Measurements from ENCODE around the gene EPHA7. TPM values are rescaled to one million over a fixed set of nuclear protein-coding genes. Genes with fewer than 3 reads are reported as not detected.

Gene EPHA7
- polyA plus RNA-seq, 2 of the 4 experiments (the other 2 are of a cell fraction) = 0.45 to 0.56 TPM

DNA sequence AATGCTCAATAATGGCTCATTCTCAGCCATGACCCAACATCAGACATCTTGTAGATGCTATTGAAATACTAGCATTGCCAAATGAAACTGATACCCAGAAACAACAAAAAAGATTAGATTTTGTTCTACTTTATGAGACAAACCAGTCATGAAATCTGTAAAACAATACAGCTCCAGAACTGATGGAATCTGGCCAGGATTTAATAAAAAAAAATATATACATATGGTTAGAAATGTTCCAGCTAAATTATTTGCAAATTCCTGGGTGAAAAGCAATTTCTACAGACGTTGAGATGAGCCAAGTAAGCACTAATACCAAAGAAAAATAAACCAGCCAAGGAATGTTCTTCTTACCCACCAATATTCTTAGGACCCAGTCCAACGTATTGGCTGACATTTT is 201.3 kb downstream of the EPHA7 start:
- CTCF ChIA-PET = no interaction called here
- POLR2A ChIA-PET = no interaction called here
- WGBS (ENCODE audit: missing lambda C conversion rate) = 0% methylated on average over 2 of the region's 2 CpGs
- DNase-seq (ENCODE audit: low read depth in 1 of 2, low spot score in 1 of 2) (no peak), ATAC-seq (no peak), FAIRE-seq (no peak)
- Histone ChIP-seq H3K4me3 (no peak overlapping the region), H3K4me1 (no peaks in the 10 kb centered on the region), H3K4me2 (no peak overlapping the region), H3K9me3 (no peaks in the 10 kb centered on the region), H3K27ac (no peak overlapping the region)
- TF ChIP-seq EHMT2 (IDR thresholded peaks at IDR 0.05; ENCODE audit: low read depth) (no peak), KDM5A (IDR thresholded peaks at IDR 0.05) (no peak), SREBF2 (IDR thresholded peaks at IDR 0.05) (no peak), TP53 (CRISPR knock-in tag; IDR thresholded peaks at IDR 0.05) (no peak), HEYL (CRISPR knock-in tag; IDR thresholded peaks at IDR 0.05) (no peak), ZNF302 (CRISPR knock-in tag; IDR thresholded peaks at IDR 0.05) (no peak), CBX8 (IDR thresholded peaks at IDR 0.05) (no peak)
- TF ChIP-seq, protein P1, sequence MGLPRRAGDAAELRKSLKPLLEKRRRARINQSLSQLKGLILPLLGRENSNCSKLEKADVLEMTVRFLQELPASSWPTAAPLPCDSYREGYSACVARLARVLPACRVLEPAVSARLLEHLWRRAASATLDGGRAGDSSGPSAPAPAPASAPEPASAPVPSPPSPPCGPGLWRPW (IDR thresholded peaks at IDR 0.05) = no peak
- TF ChIP-seq, protein P2, sequence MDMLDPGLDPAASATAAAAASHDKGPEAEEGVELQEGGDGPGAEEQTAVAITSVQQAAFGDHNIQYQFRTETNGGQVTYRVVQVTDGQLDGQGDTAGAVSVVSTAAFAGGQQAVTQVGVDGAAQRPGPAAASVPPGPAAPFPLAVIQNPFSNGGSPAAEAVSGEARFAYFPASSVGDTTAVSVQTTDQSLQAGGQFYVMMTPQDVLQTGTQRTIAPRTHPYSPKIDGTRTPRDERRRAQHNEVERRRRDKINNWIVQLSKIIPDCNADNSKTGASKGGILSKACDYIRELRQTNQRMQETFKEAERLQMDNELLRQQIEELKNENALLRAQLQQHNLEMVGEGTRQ (IDR thresholded peaks at IDR 0.05) = no peak

GRCh38 chr6:93213028-93213427 is 206.3 kb downstream of the EPHA7 start:
- Histone ChIP-seq H3K4me1 (no peaks in the 10 kb centered on the region), H3K27ac (no peak overlapping the region), H3K9me3 (no peaks in the 10 kb centered on the region), H3K4me3 (no peak overlapping the region), H3K4me2 (no peak overlapping the region)
- no peak for TF ChIP-seq CHD2 (IDR thresholded peaks at IDR 0.05; ENCODE audit: low read length, partially characterized antibody)
- TF ChIP-seq MYC (IDR thresholded peaks at IDR 0.05; ENCODE audit: borderline replicate concordance, low read length) = no peak
- TF ChIP-seq, protein P3, sequence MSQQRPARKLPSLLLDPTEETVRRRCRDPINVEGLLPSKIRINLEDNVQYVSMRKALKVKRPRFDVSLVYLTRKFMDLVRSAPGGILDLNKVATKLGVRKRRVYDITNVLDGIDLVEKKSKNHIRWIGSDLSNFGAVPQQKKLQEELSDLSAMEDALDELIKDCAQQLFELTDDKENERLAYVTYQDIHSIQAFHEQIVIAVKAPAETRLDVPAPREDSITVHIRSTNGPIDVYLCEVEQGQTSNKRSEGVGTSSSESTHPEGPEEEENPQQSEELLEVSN (IDR thresholded peaks at IDR 0.05; ENCODE audit: borderline replicate concordance, low read depth) = no peak
- no peak for TF ChIP-seq POLR2A (IDR thresholded peaks at IDR 0.05; ENCODE audit: low read length)
- no peak for TF ChIP-seq FOSL2 (IDR thresholded peaks at IDR 0.05)
- TF ChIP-seq FOSL2 (CRISPR knock-in tag; IDR thresholded peaks at IDR 0.05) = no peak
- TF ChIP-seq BCL3 (IDR thresholded peaks at IDR 0.05) = no peak
- no peak for TF ChIP-seq FOSB (CRISPR knock-in tag; IDR thresholded peaks at IDR 0.05)
- no peak for TF ChIP-seq TFCP2L1 (CRISPR knock-in tag; IDR thresholded peaks at IDR 0.05)
- no peak for TF ChIP-seq ATOH8 (CRISPR knock-in tag; IDR thresholded peaks at IDR 0.05; ENCODE audit: low read depth)
- no peak for TF ChIP-seq NR3C1 (IDR thresholded peaks at IDR 0.05)
- no peak for TF ChIP-seq RCOR1 (IDR thresholded peaks at IDR 0.05; ENCODE audit: low read depth, low read length)
- TF ChIP-seq, protein P4, sequence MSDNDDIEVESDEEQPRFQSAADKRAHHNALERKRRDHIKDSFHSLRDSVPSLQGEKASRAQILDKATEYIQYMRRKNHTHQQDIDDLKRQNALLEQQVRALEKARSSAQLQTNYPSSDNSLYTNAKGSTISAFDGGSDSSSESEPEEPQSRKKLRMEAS (IDR thresholded peaks at IDR 0.05) = no peak
- TF ChIP-seq RAD21 (conservative IDR thresholded peaks at IDR 0.05 in 1 of 2, IDR thresholded peaks at IDR 0.05 in 1 of 2) = no peak
- no peak for TF ChIP-seq ZSCAN20 (CRISPR knock-in tag; IDR thresholded peaks at IDR 0.05)
- TF ChIP-seq NPAS2 (CRISPR knock-in tag; IDR thresholded peaks at IDR 0.05; ENCODE audit: borderline replicate concordance) = no peak
- no peak for TF ChIP-seq RNF2 (IDR thresholded peaks at IDR 0.05; ENCODE audit: borderline replicate concordance, low read depth)
- no peak for TF ChIP-seq HDAC2 (IDR thresholded peaks at IDR 0.05)
- ChIA-PET CTCF (no interaction called here), POLR2A (no interaction called here)
- FAIRE-seq = no peak
- no peak for DNase-seq (ENCODE audit: low read depth in 1 of 2, low spot score in 1 of 2)
- no peak for ATAC-seq
- 9% methylated on average over 2 of the region's 2 CpGs for WGBS (ENCODE audit: missing lambda C conversion rate)
